PC-3 (cell line): ENCODE results near the gene PACRG.

Experiments used
- EZH2 ChIP-seq: fragments of 300-600 bp; sonication (generic); IDR thresholded peaks from one replicate; pipeline ENCODE4 v1.6.1; 2017; ENCODE audit warnings: antibody characterized with exemption, mild to moderate bottlenecking, low read length; ENCODE audit not compliant: unreplicated experiment
- TF ChIP-seq, protein P1 (sequence below): fragments of 300-600 bp; sonication (generic); conservative IDR thresholded peaks from 2 replicates; pipeline ENCODE4 v1.5.1; 2017; ENCODE audit warnings: antibody characterized with exemption, low read depth, mild to moderate bottlenecking, low read length

GRCh38 chr6:163151212-163151611, 423.4 kb downstream of the PACRG start:
- TF ChIP-seq, protein P1, sequence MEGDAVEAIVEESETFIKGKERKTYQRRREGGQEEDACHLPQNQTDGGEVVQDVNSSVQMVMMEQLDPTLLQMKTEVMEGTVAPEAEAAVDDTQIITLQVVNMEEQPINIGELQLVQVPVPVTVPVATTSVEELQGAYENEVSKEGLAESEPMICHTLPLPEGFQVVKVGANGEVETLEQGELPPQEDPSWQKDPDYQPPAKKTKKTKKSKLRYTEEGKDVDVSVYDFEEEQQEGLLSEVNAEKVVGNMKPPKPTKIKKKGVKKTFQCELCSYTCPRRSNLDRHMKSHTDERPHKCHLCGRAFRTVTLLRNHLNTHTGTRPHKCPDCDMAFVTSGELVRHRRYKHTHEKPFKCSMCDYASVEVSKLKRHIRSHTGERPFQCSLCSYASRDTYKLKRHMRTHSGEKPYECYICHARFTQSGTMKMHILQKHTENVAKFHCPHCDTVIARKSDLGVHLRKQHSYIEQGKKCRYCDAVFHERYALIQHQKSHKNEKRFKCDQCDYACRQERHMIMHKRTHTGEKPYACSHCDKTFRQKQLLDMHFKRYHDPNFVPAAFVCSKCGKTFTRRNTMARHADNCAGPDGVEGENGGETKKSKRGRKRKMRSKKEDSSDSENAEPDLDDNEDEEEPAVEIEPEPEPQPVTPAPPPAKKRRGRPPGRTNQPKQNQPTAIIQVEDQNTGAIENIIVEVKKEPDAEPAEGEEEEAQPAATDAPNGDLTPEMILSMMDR, result no peak
- no peak for TF ChIP-seq EZH2
